ENCODE results near the gene NMU.

NMU gene

DNA sequence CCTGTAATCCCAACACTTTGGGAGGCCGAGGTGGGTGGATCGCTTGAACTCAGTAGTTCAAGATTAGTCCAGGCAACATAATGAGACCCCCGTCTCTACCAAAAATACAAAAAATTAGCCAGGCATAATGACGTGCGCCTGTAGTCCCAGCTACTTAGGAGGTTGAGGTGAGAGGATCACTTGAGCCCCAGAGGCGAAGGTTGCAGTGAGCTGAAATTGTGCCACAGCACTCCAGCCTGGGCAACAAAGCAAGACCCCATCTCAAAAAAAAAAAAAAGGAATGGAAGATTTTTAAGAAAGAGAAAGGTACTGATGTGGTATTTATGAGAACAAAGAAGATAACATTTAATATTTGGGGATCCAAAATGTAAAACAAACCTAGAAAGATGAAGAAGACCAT is 27.0 kb upstream of the NMU start:
- H3K9ac ChIP-seq (ENCODE audit: low read length), result no peak overlapping the region
- no peak overlapping the region for H3K4me3 ChIP-seq (ENCODE audit: low read length)
- H3K36me3 ChIP-seq (ENCODE audit: control insufficient read depth, insufficient read depth, low read length, severe bottlenecking), result no peaks in the 10 kb centered on the region
- no peaks in the 10 kb centered on the region for H3K9me3 ChIP-seq (ENCODE audit: control insufficient read depth, low read length)
- no peaks in the 10 kb centered on the region for H3K4me1 ChIP-seq (ENCODE audit: control insufficient read depth, insufficient read depth, low read length)
- no peak for DNase-seq (ENCODE audit: low read depth)
- peaks cover 17% of the 10 kb centered on the region for H3K27me3 ChIP-seq (replicated peaks; ENCODE audit: control insufficient read depth, insufficient read depth, low read length)

DNA sequence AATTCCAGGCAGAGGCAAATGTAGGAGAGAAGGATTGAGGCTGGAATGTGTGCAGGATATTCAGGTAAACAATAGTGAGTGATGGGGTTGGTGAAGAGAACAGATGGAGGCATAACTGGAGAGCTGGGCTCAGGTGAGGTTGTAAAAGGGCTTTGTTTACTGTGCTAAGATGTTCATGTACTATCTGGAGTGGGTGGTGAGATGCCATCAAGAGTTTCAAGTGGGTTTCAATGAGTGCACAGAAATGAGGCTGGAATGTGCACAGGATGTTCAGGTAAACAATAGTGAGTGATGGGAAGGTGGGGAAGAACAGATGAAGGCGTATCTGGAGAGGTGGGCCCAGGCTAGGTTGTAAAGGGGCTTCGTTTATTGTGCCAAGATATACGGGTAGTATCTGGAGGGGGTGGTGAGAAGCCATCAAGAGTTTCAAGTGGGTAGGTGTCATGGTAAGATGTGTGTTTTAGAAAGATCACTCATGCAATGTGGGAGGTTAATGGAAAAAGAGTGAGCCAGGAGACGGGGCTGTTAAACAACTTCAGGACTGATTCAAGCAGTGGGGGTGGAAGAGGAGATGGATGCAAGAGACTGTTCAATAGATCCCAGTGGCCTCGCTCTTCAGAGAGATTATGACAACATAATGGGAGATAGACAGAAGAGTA is 25.4 kb upstream of the NMU start:
- Histone ChIP-seq H3K4me3 (ENCODE audit: low read length) (no peak overlapping the region), H3K9ac (ENCODE audit: low read length) (no peak overlapping the region), H3K36me3 (ENCODE audit: control insufficient read depth, insufficient read depth, low read length, severe bottlenecking) (no peaks in the 10 kb centered on the region), H3K9me3 (ENCODE audit: control insufficient read depth, low read length) (no peaks in the 10 kb centered on the region), H3K4me1 (ENCODE audit: control insufficient read depth, insufficient read depth, low read length) (no peaks in the 10 kb centered on the region), H3K27me3 (replicated peaks; ENCODE audit: control insufficient read depth, insufficient read depth, low read length) (peaks cover 12% of the 10 kb centered on the region)
- no peak for DNase-seq (ENCODE audit: low read depth)

DNA sequence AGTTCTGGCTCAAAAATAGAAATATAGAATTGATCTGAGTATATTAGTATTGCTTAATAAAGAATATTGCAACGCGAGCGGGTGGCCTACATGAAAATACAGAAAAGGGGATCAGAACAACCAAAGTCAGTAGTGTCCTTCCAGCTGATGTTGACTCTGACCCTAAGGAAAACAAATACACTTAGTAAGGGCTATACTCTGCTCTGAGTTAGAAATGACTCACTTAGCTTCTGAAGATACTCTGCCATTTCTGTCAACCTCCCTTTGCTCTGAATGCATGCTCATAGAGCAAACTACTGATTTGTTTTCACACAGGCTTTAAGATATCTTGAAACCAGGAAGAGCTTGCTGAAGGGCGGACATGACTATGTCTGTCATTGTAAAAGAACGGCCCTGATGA is 22.6 kb upstream of the NMU start:
- Histone ChIP-seq H3K36me3 (ENCODE audit: control insufficient read depth, insufficient read depth, low read length, severe bottlenecking) (no peaks in the 10 kb centered on the region), H3K4me3 (ENCODE audit: low read length) (no peak overlapping the region), H3K27me3 (replicated peaks; ENCODE audit: control insufficient read depth, insufficient read depth, low read length) (peaks cover 5% of the 10 kb centered on the region), H3K4me1 (ENCODE audit: control insufficient read depth, insufficient read depth, low read length) (no peaks in the 10 kb centered on the region), H3K9me3 (ENCODE audit: control insufficient read depth, low read length) (no peaks in the 10 kb centered on the region), H3K9ac (ENCODE audit: low read length) (no peak overlapping the region)
- no peak for DNase-seq (ENCODE audit: low read depth)

DNA sequence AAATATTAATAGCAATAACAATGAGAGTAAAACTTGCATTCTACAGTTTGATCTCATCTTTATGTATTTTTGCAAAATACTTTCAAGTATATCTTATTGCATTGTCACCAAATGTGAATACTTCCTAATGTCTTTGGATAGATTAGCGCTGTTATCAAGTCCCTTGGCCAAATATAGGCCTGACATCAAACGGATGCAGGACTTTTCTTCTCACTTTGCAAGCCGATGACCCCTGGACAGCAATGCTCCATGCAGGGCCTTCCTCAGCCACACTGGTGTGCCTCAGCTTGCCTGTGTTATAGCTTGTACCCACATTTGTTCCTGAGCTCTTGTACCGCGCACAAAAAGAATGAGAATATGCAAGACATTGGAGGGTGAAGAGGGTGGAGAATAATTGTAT is 18.0 kb upstream of the NMU start:
- DNase-seq (ENCODE audit: low read depth), result no peak
- no peaks in the 10 kb centered on the region for H3K36me3 ChIP-seq (ENCODE audit: control insufficient read depth, insufficient read depth, low read length, severe bottlenecking)
- no peak overlapping the region for H3K4me3 ChIP-seq (ENCODE audit: low read length)
- no peaks in the 10 kb centered on the region for H3K9me3 ChIP-seq (ENCODE audit: control insufficient read depth, low read length)
- H3K4me1 ChIP-seq (ENCODE audit: control insufficient read depth, insufficient read depth, low read length), result no peaks in the 10 kb centered on the region
- no peak overlapping the region for H3K9ac ChIP-seq (ENCODE audit: low read length)
- H3K27me3 ChIP-seq (replicated peaks; ENCODE audit: control insufficient read depth, insufficient read depth, low read length), result no peaks in the 10 kb centered on the region

DNA sequence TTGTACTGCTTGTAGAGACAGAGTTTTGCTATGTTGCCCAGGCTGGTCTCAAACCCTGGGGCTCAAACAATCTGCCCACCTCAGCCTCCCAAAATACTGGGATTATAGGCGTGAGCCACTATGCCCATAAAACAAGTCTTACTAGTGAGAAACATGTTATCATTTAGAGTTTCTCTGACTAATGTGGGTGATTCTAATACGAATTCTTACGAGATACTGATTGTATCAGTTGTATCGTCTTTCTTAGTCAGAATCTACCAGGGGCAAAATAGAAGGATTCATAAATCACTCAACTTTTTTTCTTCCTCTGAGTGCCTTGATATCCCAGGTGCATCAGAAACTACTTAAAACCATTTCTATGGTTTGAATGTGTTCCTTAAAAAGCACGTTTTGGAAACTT is 14.4 kb upstream of the NMU start:
- no peak for DNase-seq (ENCODE audit: low read depth)
- Histone ChIP-seq H3K36me3 (ENCODE audit: control insufficient read depth, insufficient read depth, low read length, severe bottlenecking) (no peaks in the 10 kb centered on the region), H3K4me1 (ENCODE audit: control insufficient read depth, insufficient read depth, low read length) (no peaks in the 10 kb centered on the region)

DNA sequence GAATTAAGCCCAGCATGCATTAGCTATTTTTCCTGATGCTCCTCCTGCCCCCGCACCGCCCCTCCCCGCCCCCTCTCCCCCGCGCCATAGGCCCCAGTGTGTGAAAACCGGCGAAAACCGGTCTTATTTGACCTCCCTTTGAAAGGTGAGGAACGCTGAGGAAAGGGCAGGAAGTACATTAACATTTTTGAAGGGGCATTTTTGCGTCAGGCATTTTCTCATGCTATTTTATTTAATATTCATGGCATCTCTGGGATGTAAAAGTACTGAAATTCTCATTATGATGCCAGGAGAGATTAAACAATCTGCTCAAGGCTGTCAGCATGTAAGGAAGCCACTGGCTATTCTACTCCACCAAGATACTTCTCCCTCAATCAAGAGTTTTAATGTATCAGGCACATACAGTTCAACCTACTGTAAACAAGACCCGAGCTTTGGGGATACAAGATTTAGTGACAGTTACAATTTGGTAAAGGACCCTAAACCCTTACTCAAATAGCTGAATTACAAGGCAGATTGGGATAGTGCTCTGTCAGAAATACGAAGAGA is 1.2 kb upstream of the NMU start:
- Histone ChIP-seq H3K27me3 (replicated peaks; ENCODE audit: control insufficient read depth, insufficient read depth, low read length) (peaks cover 40% of the 10 kb centered on the region), H3K36me3 (ENCODE audit: control insufficient read depth, insufficient read depth, low read length, severe bottlenecking) (no peaks in the 10 kb centered on the region), H3K9me3 (ENCODE audit: control insufficient read depth, low read length) (no peaks in the 10 kb centered on the region), H3K4me3 (ENCODE audit: low read length) (no peak overlapping the region), H3K4me1 (ENCODE audit: control insufficient read depth, insufficient read depth, low read length) (peaks cover 4% of the 10 kb centered on the region), H3K9ac (ENCODE audit: low read length) (no peak overlapping the region)
- DNase-seq (ENCODE audit: low read depth), result no peak

More for the DNA sequence above, 14.4 kb upstream of the NMU start:
- H3K9me3 ChIP-seq (ENCODE audit: control insufficient read depth, low read length), result no peaks in the 10 kb centered on the region
- H3K27me3 ChIP-seq (replicated peaks; ENCODE audit: control insufficient read depth, insufficient read depth, low read length), result no peaks in the 10 kb centered on the region
- no peak overlapping the region for H3K4me3 ChIP-seq (ENCODE audit: low read length)
- no peak overlapping the region for H3K9ac ChIP-seq (ENCODE audit: low read length)

DNA sequence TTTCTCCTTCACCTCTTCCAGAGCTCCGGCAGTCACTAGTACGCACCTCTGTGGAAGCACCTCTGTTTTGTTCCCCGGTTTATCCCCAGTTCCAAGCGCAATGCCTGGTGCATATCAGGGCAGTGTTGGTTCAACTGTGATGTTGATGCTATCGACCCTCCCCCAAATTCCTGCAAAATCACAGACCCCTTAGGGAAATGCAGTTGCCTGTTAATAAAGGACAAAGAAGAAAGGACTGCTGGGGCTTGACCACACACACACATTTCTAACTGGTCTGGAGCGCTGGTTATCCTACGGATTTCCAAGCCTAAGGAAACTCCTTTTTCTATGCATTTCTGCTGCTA is 530 bp upstream of the NMU start:
- Histone ChIP-seq H3K9me3 (ENCODE audit: control insufficient read depth, low read length) (peaks cover 2% of the 10 kb centered on the region), H3K36me3 (ENCODE audit: control insufficient read depth, insufficient read depth, low read length, severe bottlenecking) (no peaks in the 10 kb centered on the region), H3K4me3 (ENCODE audit: low read length) (peak overlapping the region; percentile 44), H3K27me3 (replicated peaks; ENCODE audit: control insufficient read depth, insufficient read depth, low read length) (peaks cover 39% of the 10 kb centered on the region), H3K9ac (ENCODE audit: low read length) (no peak overlapping the region), H3K4me1 (ENCODE audit: control insufficient read depth, insufficient read depth, low read length) (peaks cover 4% of the 10 kb centered on the region)
- DNase-seq (ENCODE audit: low read depth), result no peak

DNA sequence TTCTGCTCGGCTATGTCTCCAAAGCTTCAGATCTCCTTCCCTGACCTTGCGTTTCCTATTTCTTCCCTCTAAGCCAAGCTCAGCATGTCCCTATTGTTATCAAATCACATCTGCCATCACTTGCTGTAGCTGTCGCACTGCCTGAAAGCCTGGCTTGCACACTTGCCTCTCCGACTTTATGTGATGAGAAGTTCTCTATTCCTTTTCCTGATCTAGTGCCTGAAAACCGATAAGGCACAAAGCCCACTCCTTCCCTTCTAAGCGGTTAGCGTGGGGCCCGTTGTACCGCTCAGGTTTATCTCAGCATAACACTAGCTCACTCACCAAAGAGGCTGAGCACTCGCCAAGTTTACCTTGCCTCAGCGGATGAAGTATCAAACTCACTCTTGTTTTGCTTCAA is 816 bp downstream of the NMU start:
- Histone ChIP-seq H3K27me3 (replicated peaks; ENCODE audit: control insufficient read depth, insufficient read depth, low read length) (peaks cover 31% of the 10 kb centered on the region), H3K9ac (ENCODE audit: low read length) (no peak overlapping the region), H3K4me1 (ENCODE audit: control insufficient read depth, insufficient read depth, low read length) (peaks cover 4% of the 10 kb centered on the region), H3K9me3 (ENCODE audit: control insufficient read depth, low read length) (peaks cover 9% of the 10 kb centered on the region), H3K4me3 (ENCODE audit: low read length) (no peak overlapping the region), H3K36me3 (ENCODE audit: control insufficient read depth, insufficient read depth, low read length, severe bottlenecking) (no peaks in the 10 kb centered on the region)
- DNase-seq (ENCODE audit: low read depth), result no peak

DNA sequence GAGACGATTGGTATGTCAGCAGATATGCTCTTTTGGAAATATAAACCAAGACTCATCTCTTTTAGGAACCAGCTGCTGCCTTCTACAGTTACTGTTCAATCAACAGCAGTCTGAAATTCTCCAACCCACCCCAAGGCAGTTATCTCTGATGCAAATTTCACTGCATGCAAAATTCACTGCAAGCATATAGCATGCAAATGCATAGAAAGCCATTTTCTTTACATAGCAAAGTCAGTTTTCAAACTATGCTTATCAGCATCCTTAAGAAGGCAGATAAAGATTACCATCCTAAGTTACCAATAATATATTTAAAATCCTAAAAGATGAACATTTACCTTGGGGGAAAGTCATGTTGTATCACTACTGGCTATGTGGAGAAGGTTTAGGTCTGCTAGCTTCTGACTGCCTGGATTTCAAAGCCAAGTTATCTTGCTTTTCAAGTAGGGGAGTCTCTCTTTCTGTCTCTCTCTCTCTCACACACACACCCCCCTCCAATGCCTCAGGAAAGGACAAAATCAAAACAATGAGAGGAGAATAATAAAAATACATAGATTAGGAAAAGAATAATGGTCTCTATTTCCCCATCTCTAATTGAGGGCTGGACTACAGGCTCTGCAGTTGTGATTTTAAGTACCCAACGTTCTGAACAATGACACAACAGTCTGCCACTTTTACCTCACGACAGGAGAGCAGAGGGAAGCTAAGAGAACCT is 1.5 kb downstream of the NMU start:
- DNase-seq (ENCODE audit: low read depth), result no peak
- H3K4me3 ChIP-seq (ENCODE audit: low read length), result no peak overlapping the region
- no peak overlapping the region for H3K9ac ChIP-seq (ENCODE audit: low read length)
- no peaks in the 10 kb centered on the region for H3K36me3 ChIP-seq (ENCODE audit: control insufficient read depth, insufficient read depth, low read length, severe bottlenecking)
- peaks cover 27% of the 10 kb centered on the region for H3K27me3 ChIP-seq (replicated peaks; ENCODE audit: control insufficient read depth, insufficient read depth, low read length)
- H3K4me1 ChIP-seq (ENCODE audit: control insufficient read depth, insufficient read depth, low read length), result peaks cover 4% of the 10 kb centered on the region
- peaks cover 9% of the 10 kb centered on the region for H3K9me3 ChIP-seq (ENCODE audit: control insufficient read depth, low read length)

DNA sequence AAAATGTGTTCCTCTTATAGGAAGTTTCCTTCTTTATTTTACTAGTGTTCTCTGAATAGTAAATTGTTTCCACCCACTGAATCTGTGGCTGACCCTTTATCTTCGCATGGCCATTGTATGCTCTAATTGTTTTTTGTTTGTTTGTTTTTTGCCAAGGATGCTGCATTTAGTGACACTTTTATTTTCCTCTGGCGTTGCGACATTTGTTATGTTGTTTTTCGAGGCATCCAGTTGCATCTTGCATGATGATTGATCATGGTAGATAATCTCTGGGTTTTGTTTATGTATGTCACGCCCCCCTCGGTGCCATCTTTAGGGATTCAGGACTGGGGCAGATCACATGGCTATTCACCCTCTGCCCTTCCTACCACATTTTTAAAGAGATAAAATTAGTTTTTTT is 2.2 kb downstream of the NMU start:
- Histone ChIP-seq H3K36me3 (ENCODE audit: control insufficient read depth, insufficient read depth, low read length, severe bottlenecking) (no peaks in the 10 kb centered on the region), H3K9me3 (ENCODE audit: control insufficient read depth, low read length) (peaks cover 9% of the 10 kb centered on the region), H3K4me3 (ENCODE audit: low read length) (no peak overlapping the region), H3K27me3 (replicated peaks; ENCODE audit: control insufficient read depth, insufficient read depth, low read length) (peaks cover 27% of the 10 kb centered on the region), H3K4me1 (ENCODE audit: control insufficient read depth, insufficient read depth, low read length) (peaks cover 4% of the 10 kb centered on the region), H3K9ac (ENCODE audit: low read length) (no peak overlapping the region)
- no peak for DNase-seq (ENCODE audit: low read depth)

DNA sequence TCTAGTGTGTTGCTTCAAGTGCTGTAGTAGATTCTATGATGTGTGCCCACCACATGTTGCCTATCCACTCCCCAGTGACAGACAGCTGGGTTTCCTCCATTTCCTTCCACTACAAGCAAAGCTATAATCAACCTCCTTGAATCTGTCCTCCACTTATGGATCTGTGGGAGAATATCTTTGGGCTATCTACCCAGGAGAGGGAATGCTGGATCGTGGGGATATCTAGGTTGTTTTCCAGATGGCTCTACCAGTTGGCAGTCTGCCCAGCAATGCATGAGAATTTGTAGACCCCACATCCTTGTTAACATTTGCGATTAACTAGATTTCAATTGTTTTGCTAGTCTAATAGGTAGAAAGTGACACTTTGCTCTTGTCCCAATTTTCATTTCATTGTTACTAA is 10.3 kb downstream of the NMU start:
- no peak for DNase-seq (ENCODE audit: low read depth)
- H3K27me3 ChIP-seq (replicated peaks; ENCODE audit: control insufficient read depth, insufficient read depth, low read length), result no peaks in the 10 kb centered on the region
- H3K9me3 ChIP-seq (ENCODE audit: control insufficient read depth, low read length), result peaks cover 3% of the 10 kb centered on the region
- no peaks in the 10 kb centered on the region for H3K36me3 ChIP-seq (ENCODE audit: control insufficient read depth, insufficient read depth, low read length, severe bottlenecking)
- no peaks in the 10 kb centered on the region for H3K4me1 ChIP-seq (ENCODE audit: control insufficient read depth, insufficient read depth, low read length)
- H3K4me3 ChIP-seq (ENCODE audit: low read length), result no peak overlapping the region
- H3K9ac ChIP-seq (ENCODE audit: low read length), result no peak overlapping the region
